Skeletal muscle tissue (tissue), 2 donors: Measurements from ENCODE around the gene NOC2L. TPM values are rescaled to one million over a fixed set of nuclear protein-coding genes. Genes with fewer than 3 reads are reported as not detected.

ENCODE experiments used
- small RNA-seq: library from RNA; depleted of rRNA; stranded (forward); fragments of <200 nt; gene quantifications from one replicate; pipeline ENCODE3, GENCODE V24; 2014
- total RNA-seq: library from RNA; depleted of rRNA; stranded (reverse); fragments of >200 nt; gene quantifications from one replicate; pipeline ENCODE4 v1.2.3, GENCODE V29; 2014

The NOC2L gene
- total RNA-seq, 1 donor from 2014 or later, result 47.0 TPM

Small RNA genes lying within 50 kb of the gene (small RNA-seq; reads per million reads assigned to genes)
- gene AL645608.3 (not detected), gene AL645608.4 (not detected)

Other genes starting within 250 kb of the NOC2L start
- gene SAMD11, start 35.3 kb downstream of the NOC2L start, total RNA-seq, result 3.7 TPM
- gene KLHL17, start 1.3 kb upstream of the NOC2L start, total RNA-seq, result 1.0 TPM
- gene PLEKHN1, start 7.2 kb upstream of the NOC2L start, total RNA-seq, result not detected
- gene PERM1, start 22.8 kb upstream of the NOC2L start, total RNA-seq, result 3.1 TPM
- gene HES4, start 40.8 kb upstream of the NOC2L start, total RNA-seq, result 7.3 TPM
- 23.5 TPM for gene ISG15, start 54.2 kb upstream of the NOC2L start, total RNA-seq
- gene AGRN, start 60.9 kb upstream of the NOC2L start, total RNA-seq, result 14.6 TPM
- gene RNF223, start 115.0 kb upstream of the NOC2L start, total RNA-seq, result not detected
- 2.1 TPM for gene C1orf159, start 156.8 kb upstream of the NOC2L start, total RNA-seq
- not detected for gene TTLL10, start 214.6 kb upstream of the NOC2L start, total RNA-seq
- gene TNFRSF18, start 247.3 kb upstream of the NOC2L start, total RNA-seq, result 1.6 TPM